HepG2 (cell line): Measurements from ENCODE around the gene SDK1.

Source experiments
- ZNF256 ChIP-seq: sonication (generic); formaldehyde crosslinking; conservative IDR thresholded peaks from 2 replicates; pipeline ENCODE4 v1.4.0; 2020; ENCODE audit warnings: missing genetic modification reagents
- TF ChIP-seq, protein P1 (sequence below): sonication (generic); formaldehyde crosslinking; IDR thresholded peaks from 2 replicates; pipeline ENCODE4 v1.5.0; 2020; ENCODE audit warnings: missing genetic modification reagents, mild to moderate bottlenecking, borderline replicate concordance

GRCh38 chr7:4058158-4058557 is 757.1 kb downstream of the SDK1 start:
- TF ChIP-seq ZNF256 (CRISPR knock-in tag) = no peak
- TF ChIP-seq, protein P1, sequence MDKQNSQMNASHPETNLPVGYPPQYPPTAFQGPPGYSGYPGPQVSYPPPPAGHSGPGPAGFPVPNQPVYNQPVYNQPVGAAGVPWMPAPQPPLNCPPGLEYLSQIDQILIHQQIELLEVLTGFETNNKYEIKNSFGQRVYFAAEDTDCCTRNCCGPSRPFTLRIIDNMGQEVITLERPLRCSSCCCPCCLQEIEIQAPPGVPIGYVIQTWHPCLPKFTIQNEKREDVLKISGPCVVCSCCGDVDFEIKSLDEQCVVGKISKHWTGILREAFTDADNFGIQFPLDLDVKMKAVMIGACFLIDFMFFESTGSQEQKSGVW = no peak
